Karpas-422 (cell line): ENCODE data around the gene CDC42EP2. TPM values are rescaled to one million over a fixed set of nuclear protein-coding genes. Genes with fewer than 3 reads are reported as not detected.

Experiments
- DNase-seq: peaks from one replicate; pipeline ENCODE4 v3.0.0-alpha.2; 2015
- H2AFZ ChIP-seq: fragments of 200-600 bp; sonication (generic); 2 replicates; pipeline ENCODE4 v1.6.1; 2014; ENCODE audit warnings: antibody characterized with exemption, low read length, mixed read lengths
- H3K27ac ChIP-seq: fragments of 200-600 bp; sonication (generic); 2 replicates; pipeline ENCODE4 v1.5.1; 2014; ENCODE audit warnings: mild to moderate bottlenecking, low read length, moderate library complexity
- H3K27me3 ChIP-seq: fragments of 200-600 bp; sonication (generic); 2 replicates; pipeline ENCODE4 v1.6.1; 2014; ENCODE audit warnings: low read length, mixed read lengths
- H3K36me3 ChIP-seq: fragments of 200-600 bp; sonication (generic); 2 replicates; pipeline ENCODE4 v1.6.1; 2014; ENCODE audit warnings: low read length, mixed read lengths; ENCODE audit not compliant: insufficient read depth
- H3K4me1 ChIP-seq: fragments of 200-600 bp; sonication (generic); 2 replicates; pipeline ENCODE4 v1.6.1; 2014; ENCODE audit warnings: mild to moderate bottlenecking, low read length, mixed read lengths
- H3K4me2 ChIP-seq: fragments of 200-600 bp; sonication (generic); 2 replicates; pipeline ENCODE4 v1.6.1; 2014; ENCODE audit warnings: low read length, low read depth, mild to moderate bottlenecking; ENCODE audit not compliant: poor library complexity, severe bottlenecking
- H3K4me3 ChIP-seq: fragments of 200-600 bp; sonication (generic); 2 replicates; pipeline ENCODE4 v1.5.1; 2014; ENCODE audit warnings: mild to moderate bottlenecking, antibody characterized with exemption, low read length, mixed read lengths
- H3K79me2 ChIP-seq: fragments of 200-600 bp; sonication (generic); 2 replicates; pipeline ENCODE4 v1.6.1; 2014; ENCODE audit warnings: mild to moderate bottlenecking, low read length, mixed read lengths
- H3K9ac ChIP-seq: fragments of 200-600 bp; sonication (generic); 2 replicates; pipeline ENCODE4 v1.6.0; 2014; ENCODE audit warnings: low read length
- H3K9me2 ChIP-seq: fragments of 200-600 bp; sonication (generic), shearing (Covaris generic); replicated peaks from 2 replicates; pipeline ENCODE4 v1.6.0; 2014; ENCODE audit warnings: mild to moderate bottlenecking, low read length, moderate library complexity; ENCODE audit not compliant: insufficient read depth
- H3K9me3 ChIP-seq: fragments of 300-700, 200-600 bp; sonication (generic); 2 replicates; pipeline ENCODE4 v1.6.1; 2014; ENCODE audit warnings: low read length, mixed read lengths
- H4K20me1 ChIP-seq: fragments of 200-600 bp; sonication (generic); 2 replicates; pipeline ENCODE4 v1.6.1; 2014; ENCODE audit warnings: mild to moderate bottlenecking, antibody characterized with exemption, low read length, low read depth; ENCODE audit not compliant: insufficient read depth
- total RNA-seq: library from RNA; depleted of rRNA; stranded (reverse); fragments of >200 nt; shearing (Covaris generic); gene quantifications from 2 replicates; pipeline ENCODE4 v1.2.3, GENCODE V29; 2014; ENCODE audit warnings: low replicate concordance; rRNA removed

Gene CDC42EP2
- total RNA-seq, 1 experiment from 2014 or later = 2.6 TPM

DNA sequence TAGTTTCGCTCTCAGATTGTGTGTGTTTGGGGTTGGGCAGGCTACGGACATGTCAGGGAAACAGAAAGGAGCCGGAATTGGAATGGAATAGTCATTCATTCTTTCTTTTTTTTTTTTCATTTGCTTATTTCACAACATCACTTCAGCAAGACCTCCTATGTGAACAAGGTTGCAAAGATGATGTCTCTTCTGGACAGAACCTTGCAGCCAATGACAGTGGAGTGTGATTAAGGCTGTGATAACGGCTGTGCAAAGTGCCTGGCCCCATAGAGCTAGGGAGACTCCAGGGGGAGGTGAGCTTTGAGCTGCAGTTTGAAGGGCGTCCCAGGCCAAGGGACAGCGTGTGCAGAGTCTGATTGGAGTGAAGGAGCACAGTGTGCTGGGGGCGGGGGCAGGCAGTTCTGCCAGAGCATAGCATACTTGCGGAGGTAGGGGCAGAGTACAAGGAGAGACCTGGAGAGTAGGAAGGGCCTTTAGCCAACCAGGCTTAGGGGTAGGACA, 43.2 kb downstream of the CDC42EP2 start:
- DNase-seq = no peak
- peaks cover 14% of the 10 kb centered on the region for H3K4me1 ChIP-seq
- no peaks in the 10 kb centered on the region for H3K9me2 ChIP-seq
- no peak overlapping the region for H3K9ac ChIP-seq
- H3K79me2 ChIP-seq = no peaks in the 10 kb centered on the region
- no peaks in the 10 kb centered on the region for H3K9me3 ChIP-seq
- no peak overlapping the region for H3K4me3 ChIP-seq
- H3K36me3 ChIP-seq = no peaks in the 10 kb centered on the region
- no peaks in the 10 kb centered on the region for H3K27me3 ChIP-seq
- no peaks in the 10 kb centered on the region for H4K20me1 ChIP-seq
- H3K27ac ChIP-seq = no peak overlapping the region
- no peak overlapping the region for H3K4me2 ChIP-seq
- H2AFZ ChIP-seq = no peak overlapping the region

DNA sequence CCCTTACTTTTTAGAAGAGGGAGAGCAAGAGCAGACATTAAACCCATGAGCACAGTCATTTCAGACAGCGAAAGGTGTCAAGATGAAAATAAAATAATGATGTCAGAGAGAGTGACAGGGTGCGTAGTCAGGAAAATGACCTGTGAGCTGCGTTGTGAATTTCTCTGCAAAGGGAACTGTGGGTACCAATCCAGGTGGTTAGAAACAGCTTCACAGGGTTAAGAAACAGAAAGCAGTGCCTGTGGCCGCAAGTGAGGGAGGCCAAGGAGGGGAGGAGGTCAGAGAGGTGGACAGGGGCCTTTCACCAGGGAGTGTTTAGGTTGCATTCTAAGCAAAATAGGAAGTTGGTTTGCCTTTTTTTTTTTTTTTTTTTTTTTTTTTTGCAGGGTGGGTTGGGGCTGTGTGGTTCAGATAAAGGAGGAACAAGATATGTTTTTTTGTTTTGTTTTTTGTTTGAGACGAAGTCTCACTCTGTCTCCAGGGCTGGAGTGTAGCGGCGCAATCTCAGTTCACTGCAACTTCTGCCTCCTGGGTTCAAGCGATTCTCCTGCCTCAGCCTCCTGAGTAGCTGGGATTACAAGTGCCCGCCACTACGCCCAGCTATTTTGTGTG, 47.8 kb downstream of the CDC42EP2 start:
- no peak overlapping the region for H3K27ac ChIP-seq
- no peak overlapping the region for H2AFZ ChIP-seq
- H3K79me2 ChIP-seq = no peaks in the 10 kb centered on the region
- H3K4me3 ChIP-seq = no peak overlapping the region
- H3K36me3 ChIP-seq = no peaks in the 10 kb centered on the region
- H3K9ac ChIP-seq = no peak overlapping the region
- no peak overlapping the region for H3K4me2 ChIP-seq
- H3K4me1 ChIP-seq = no peaks in the 10 kb centered on the region
- H3K9me3 ChIP-seq = no peaks in the 10 kb centered on the region
- H4K20me1 ChIP-seq = no peaks in the 10 kb centered on the region
- no peaks in the 10 kb centered on the region for H3K9me2 ChIP-seq
- no peaks in the 10 kb centered on the region for H3K27me3 ChIP-seq
- DNase-seq = no peak

DNA sequence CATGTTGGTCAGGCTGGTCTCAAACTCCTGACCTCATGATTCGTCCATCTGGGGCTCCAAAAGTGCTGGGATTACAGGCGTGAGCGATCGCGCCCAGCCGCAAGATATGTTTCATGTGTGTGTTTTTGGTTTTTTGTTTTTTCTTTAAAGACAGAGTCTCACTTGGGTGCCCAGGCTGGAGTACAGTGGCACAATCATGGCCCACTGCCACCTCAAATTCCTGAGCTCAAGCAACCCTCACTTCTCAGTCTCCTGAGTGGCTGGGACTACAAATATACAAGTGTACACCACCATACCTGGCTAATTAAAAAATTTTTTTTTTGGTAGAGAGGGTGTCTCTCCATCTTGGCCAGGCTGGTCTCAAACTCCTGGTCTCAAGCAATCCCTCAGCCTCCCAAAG, 48.3 kb downstream of the CDC42EP2 start:
- Histone ChIP-seq H3K27me3 (no peaks in the 10 kb centered on the region), H3K4me2 (no peak overlapping the region)

DNA sequence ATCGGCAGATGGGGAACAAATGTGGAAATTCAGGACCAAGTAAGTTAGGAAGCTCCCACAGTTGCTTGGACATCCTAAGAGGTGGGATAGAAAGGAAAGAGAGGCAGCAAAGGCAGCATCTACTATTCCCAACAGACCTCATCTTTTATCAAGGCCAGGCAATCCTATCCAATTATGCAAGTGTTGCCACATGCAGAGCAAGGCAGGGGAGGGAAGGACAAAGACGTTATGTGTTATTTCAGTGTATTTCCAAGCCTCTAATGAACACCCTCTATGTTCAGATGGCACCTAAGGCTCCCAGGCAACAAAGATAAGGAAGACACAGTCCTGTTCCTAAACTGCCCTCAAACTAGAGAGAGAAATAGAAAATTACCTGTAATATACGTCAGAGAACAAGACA, 49.1 kb downstream of the CDC42EP2 start:
- H3K4me1 ChIP-seq = no peaks in the 10 kb centered on the region
- H3K9me2 ChIP-seq = no peaks in the 10 kb centered on the region
- H3K4me3 ChIP-seq = no peak overlapping the region
- H4K20me1 ChIP-seq = no peaks in the 10 kb centered on the region
- H3K4me2 ChIP-seq = no peak overlapping the region
- H3K27ac ChIP-seq = no peak overlapping the region
- no peaks in the 10 kb centered on the region for H3K79me2 ChIP-seq
- H2AFZ ChIP-seq = no peak overlapping the region
- H3K9me3 ChIP-seq = no peaks in the 10 kb centered on the region
- no peak overlapping the region for H3K9ac ChIP-seq
- H3K36me3 ChIP-seq = no peaks in the 10 kb centered on the region
- no peak for DNase-seq
- no peaks in the 10 kb centered on the region for H3K27me3 ChIP-seq

More for the DNA sequence above, 48.3 kb downstream of the CDC42EP2 start:
- H3K4me3 ChIP-seq = no peak overlapping the region
- no peak for DNase-seq
- no peaks in the 10 kb centered on the region for H3K9me2 ChIP-seq
- no peaks in the 10 kb centered on the region for H3K9me3 ChIP-seq
- H3K4me1 ChIP-seq = no peaks in the 10 kb centered on the region
- no peaks in the 10 kb centered on the region for H3K36me3 ChIP-seq
- H3K9ac ChIP-seq = no peak overlapping the region
- H4K20me1 ChIP-seq = no peaks in the 10 kb centered on the region
- no peak overlapping the region for H3K27ac ChIP-seq
- no peak overlapping the region for H2AFZ ChIP-seq
- H3K79me2 ChIP-seq = no peaks in the 10 kb centered on the region

DNA sequence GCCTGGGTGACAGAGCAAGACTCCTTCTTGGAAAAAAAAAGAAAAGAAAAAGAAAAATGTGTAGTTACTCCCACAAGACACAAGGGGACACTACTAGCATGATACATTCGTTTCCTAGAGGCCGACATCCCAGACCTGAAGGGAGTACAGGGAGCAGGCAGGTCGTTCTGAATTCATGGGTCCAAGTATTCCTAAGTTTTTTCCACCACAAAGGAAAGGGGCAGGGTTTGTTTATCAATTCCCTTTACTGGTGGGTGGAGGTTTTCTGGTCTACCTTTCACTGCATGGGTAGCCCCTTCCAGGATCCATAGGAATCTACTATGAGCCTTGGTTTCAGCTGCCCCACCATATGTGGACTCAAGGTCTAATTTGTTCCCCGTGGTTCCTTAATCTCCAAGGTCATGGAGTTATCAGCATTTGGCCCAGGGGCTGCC, 51.7 kb downstream of the CDC42EP2 start:
- DNase-seq = peak; percentile 86
- no peak overlapping the region for H3K4me2 ChIP-seq
- no peak overlapping the region for H3K9ac ChIP-seq

DNA sequence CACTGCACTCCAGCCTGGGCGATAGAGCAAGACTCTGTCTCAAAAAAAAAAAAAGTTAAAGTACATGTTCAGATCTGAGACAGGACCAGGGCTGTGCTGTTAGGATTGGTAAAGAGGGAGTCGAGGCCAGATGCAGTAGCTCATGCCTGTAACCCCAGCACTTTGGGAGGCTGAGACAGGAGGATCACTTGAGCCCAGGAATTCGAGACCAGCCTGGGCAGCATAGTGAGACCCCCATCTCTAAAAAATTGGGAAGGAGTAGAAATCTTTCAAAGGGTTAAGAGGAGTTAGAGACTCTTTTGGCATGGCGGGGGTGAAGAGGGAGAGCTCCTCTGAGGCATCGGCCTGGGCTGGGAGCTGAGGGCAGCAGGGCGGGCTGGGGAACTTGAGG, 56.0 kb downstream of the CDC42EP2 start:
- Histone ChIP-seq H3K9ac (no peak overlapping the region), H3K9me2 (no peaks in the 10 kb centered on the region), H2AFZ (no peak overlapping the region), H3K27ac (no peak overlapping the region), H3K27me3 (no peaks in the 10 kb centered on the region), H3K9me3 (no peaks in the 10 kb centered on the region), H3K4me1 (no peaks in the 10 kb centered on the region), H4K20me1 (no peaks in the 10 kb centered on the region), H3K4me2 (no peak overlapping the region), H3K36me3 (no peaks in the 10 kb centered on the region), H3K4me3 (no peak overlapping the region), H3K79me2 (no peaks in the 10 kb centered on the region)
- DNase-seq = no peak

More for the DNA sequence above, 51.7 kb downstream of the CDC42EP2 start:
- H3K36me3 ChIP-seq = no peaks in the 10 kb centered on the region
- no peaks in the 10 kb centered on the region for H4K20me1 ChIP-seq
- no peaks in the 10 kb centered on the region for H3K4me1 ChIP-seq
- H3K9me3 ChIP-seq = no peaks in the 10 kb centered on the region
- H2AFZ ChIP-seq = no peak overlapping the region
- H3K27me3 ChIP-seq = no peaks in the 10 kb centered on the region
- no peaks in the 10 kb centered on the region for H3K79me2 ChIP-seq
- H3K4me3 ChIP-seq = no peak overlapping the region
- no peak overlapping the region for H3K27ac ChIP-seq
- no peaks in the 10 kb centered on the region for H3K9me2 ChIP-seq

Other genes starting within 250 kb of the CDC42EP2 start
- gene CDCA5, start 230.8 kb upstream of the CDC42EP2 start, total RNA-seq = 24.3 and 28.2 TPM in 2 replicates
- gene ZFPL1, start 230.6 kb upstream of the CDC42EP2 start, total RNA-seq = 19.0 and 40.7 TPM in 2 replicates
- gene VPS51, start 218.7 kb upstream of the CDC42EP2 start, total RNA-seq = 78.9 and 193 TPM in 2 replicates
- 160 and 161 TPM in 2 replicates for gene TM7SF2, start 203.0 kb upstream of the CDC42EP2 start, total RNA-seq
- 11.3 and 18.0 TPM in 2 replicates for gene ZNHIT2, start 197.2 kb upstream of the CDC42EP2 start, total RNA-seq
- 662 and 1,340 TPM in 2 replicates for gene FAU, start 192.7 kb upstream of the CDC42EP2 start, total RNA-seq
- 44.5 and 65.8 TPM in 2 replicates for gene MRPL49, start 192.5 kb upstream of the CDC42EP2 start, total RNA-seq
- gene SYVN1, start 180.3 kb upstream of the CDC42EP2 start, total RNA-seq = 73.6 and 118 TPM in 2 replicates
- gene SPDYC, start 144.6 kb upstream of the CDC42EP2 start, total RNA-seq = not detected in 2 replicates
- gene CAPN1, start 132.9 kb upstream of the CDC42EP2 start, total RNA-seq = 96.5 and 115 TPM in 2 replicates
- gene POLA2, start 52.9 kb upstream of the CDC42EP2 start, total RNA-seq = 13.2 and 19.0 TPM in 2 replicates
- 34.0 and 44.5 TPM in 2 replicates for gene DPF2, start 19.0 kb downstream of the CDC42EP2 start, total RNA-seq
- gene TIGD3, start 39.9 kb downstream of the CDC42EP2 start, total RNA-seq = 0.11 and 0.83 TPM in 2 replicates
- gene SLC25A45, start 67.8 kb downstream of the CDC42EP2 start, total RNA-seq = 6.7 and 9.7 TPM in 2 replicates
- gene FRMD8, start 71.8 kb downstream of the CDC42EP2 start, total RNA-seq = 48.5 and 102 TPM in 2 replicates
- gene NEAT1, start 107.9 kb downstream of the CDC42EP2 start, total RNA-seq = 36.5 and 74.7 TPM in 2 replicates
- 3,783 and 4,167 TPM in 2 replicates for gene MALAT1, start 184.2 kb downstream of the CDC42EP2 start, total RNA-seq
- gene SCYL1, start 210.2 kb downstream of the CDC42EP2 start, total RNA-seq = 39.1 and 79.0 TPM in 2 replicates
- gene LTBP3, start 243.5 kb downstream of the CDC42EP2 start, total RNA-seq = 1.3 and 6.8 TPM in 2 replicates